ENCODE data around the gene LRRC47. TPM values are rescaled to one million over a fixed set of nuclear protein-coding genes. Genes with fewer than 3 reads are reported as not detected.

LRRC47 gene
- total and polyA plus RNA-seq, 4 experiments from 2014 or later = 19.0 to 58.0 (median 47.1) TPM

DNA sequence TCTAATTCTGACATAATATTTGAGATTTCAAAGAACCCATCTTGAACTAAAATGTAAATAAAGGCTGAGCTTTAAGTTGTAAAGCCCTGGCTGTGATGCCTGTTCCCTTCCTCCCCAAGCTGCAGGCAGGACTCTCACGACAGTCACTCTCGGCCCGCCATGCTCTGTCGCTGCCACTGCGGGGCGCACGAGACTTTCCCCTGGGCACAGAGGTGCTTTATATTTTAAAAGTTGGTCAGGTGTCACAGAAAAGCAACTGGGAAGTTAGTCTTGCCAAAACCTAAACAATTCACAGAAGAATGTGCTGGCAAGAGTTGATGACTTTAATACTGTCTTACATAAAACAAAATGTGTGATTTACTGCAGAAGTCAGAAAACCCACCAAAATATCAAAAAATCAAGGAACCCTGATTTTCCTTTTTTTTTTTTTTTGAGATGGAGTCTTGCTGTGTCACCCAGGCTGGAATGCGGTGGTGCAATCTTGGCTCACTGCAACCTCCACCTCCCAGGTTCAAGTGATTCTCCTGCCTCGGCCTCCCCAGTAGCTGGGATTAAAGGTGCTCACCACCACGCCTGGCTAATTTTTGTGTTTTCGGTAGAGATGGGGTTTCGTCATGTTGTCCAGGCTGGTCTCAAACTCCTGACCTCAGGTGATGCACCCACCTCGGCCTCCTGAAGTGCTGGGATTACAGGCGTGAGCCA, 10.7 kb downstream of the LRRC47 start:
- no peak for DNase-seq
- H3K4me3 Mint-ChIP-seq = no peak overlapping the region
- CTCF ChIA-PET (ENCODE audit: partially characterized antibody) = interaction anchor here (1.5 to 2.0 kb wide), 3 partner anchors 10 to 12 kb away, joined by 3 to 4 read pairs (median 4); partner anchors contain the start of gene LRRC47

GRCh38 chr1:3785045-3785444, 11.3 kb downstream of the LRRC47 start:
- H3K4me3 ChIP-seq (ENCODE audit: low read length in 2 of 2) = no peak overlapping the region
- no peak overlapping the region for H3K27ac ChIP-seq (ENCODE audit: low read depth, low read length)
- POLR2A ChIA-PET (ENCODE audit: partially characterized antibody) = no interaction called here
- peaks cover 22% of the 10 kb centered on the region for H3K4me1 ChIP-seq (ENCODE audit: insufficient read depth, low read length)
- H3K27me3 Mint-ChIP-seq = no peaks in the 10 kb centered on the region
- peaks cover 0 to 2% (median 0%) of the 10 kb centered on the region in 8 donors for H3K9me3 Mint-ChIP-seq
- no peaks in the 10 kb centered on the region for H3K9me3 ChIP-seq (ENCODE audit: control insufficient read depth in 1 of 2, low read length in 2 of 2)
- H3K4me1 Mint-ChIP-seq = peaks cover 9 to 29% (median 16%) of the 10 kb centered on the region in 4 donors
- H3K4me3 Mint-ChIP-seq = no peak overlapping the region
- no peaks in the 10 kb centered on the region for H3K27me3 ChIP-seq (ENCODE audit: insufficient read depth, low read length)
- peak overlapping the region in 1 of 7 donors; percentile 42 for H3K27ac Mint-ChIP-seq
- H3K36me3 ChIP-seq (ENCODE audit: insufficient read depth, low read length) = peaks cover 64% of the 10 kb centered on the region
- peaks cover 30 to 66% of the 10 kb centered on the region in 2 donors for H3K36me3 Mint-ChIP-seq
- intact Hi-C loops (cut with micrococcal nuclease) = no loop called here
- no peak for DNase-seq
- CTCF ChIA-PET (ENCODE audit: partially characterized antibody) = interaction anchor here (1.5 to 1.6 kb wide), 2 partner anchors 9 to 12 kb away, joined by 3 to 4 read pairs; partner anchors contain the start of gene LRRC47

More for the DNA sequence above, 10.7 kb downstream of the LRRC47 start:
- Mint-ChIP-seq H3K36me3 (peaks cover 25 to 60% of the 10 kb centered on the region in 2 donors), H3K27ac (peak overlapping the region in 1 of 7 donors; percentile 42), H3K9me3 (peaks cover 0 to 2% (median 0%) of the 10 kb centered on the region in 8 donors), H3K4me1 (peaks cover 9 to 29% (median 16%) of the 10 kb centered on the region in 4 donors), H3K27me3 (no peaks in the 10 kb centered on the region)
- H3K9me3 ChIP-seq (ENCODE audit: control insufficient read depth in 1 of 2, low read length in 2 of 2) = no peaks in the 10 kb centered on the region
- H3K4me1 ChIP-seq (ENCODE audit: insufficient read depth, low read length) = peaks cover 22% of the 10 kb centered on the region
- intact Hi-C loops (cut with micrococcal nuclease) = no loop called here
- no peak overlapping the region for H3K4me3 ChIP-seq (ENCODE audit: low read length in 2 of 2)
- no peak overlapping the region for H3K27ac ChIP-seq (ENCODE audit: low read depth, low read length)
- no peaks in the 10 kb centered on the region for H3K27me3 ChIP-seq (ENCODE audit: insufficient read depth, low read length)
- POLR2A ChIA-PET (ENCODE audit: partially characterized antibody) = no interaction called here
- peaks cover 59% of the 10 kb centered on the region for H3K36me3 ChIP-seq (ENCODE audit: insufficient read depth, low read length)

DNA sequence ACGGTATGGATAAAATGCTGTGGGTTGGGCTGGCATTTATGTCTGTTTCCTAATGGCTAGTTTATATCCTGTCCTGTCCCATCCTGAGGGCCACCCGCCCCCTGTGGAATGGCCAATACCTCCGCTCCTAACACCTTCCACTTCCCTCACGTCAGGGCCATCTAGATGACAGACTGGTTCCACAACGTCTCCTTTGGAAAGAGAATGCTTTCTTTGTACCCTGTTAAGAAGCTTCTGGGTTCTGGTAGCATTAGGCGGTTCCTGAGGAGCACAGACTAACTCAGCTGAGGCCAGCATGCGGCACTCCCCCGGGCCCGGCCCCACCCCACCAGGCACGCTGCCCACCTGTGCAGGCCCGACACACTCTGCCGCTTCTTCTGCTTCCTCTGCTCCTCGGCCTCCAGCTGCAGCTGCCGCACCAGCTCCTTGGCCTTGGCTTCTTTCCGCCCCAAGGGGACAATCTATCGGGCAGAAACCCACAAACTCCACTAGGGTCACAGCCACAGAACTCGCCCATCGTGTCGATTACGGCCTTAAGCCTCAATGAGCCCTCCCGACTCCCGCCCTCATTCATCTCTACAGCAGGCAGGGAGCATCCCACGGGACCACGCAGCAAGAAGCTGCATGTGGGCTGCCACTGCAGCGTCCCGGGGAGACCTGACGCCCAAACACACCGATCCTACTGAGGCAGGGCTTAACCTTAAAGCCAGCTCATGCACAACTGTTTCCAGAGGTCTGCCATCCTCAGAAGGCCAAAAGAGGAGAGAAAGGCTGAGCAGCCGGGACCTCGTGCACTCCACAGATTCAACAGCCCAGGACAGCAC, 12.4 kb downstream of the LRRC47 start:
- peaks cover 7 to 20% (median 14%) of the 10 kb centered on the region in 4 donors for H3K4me1 Mint-ChIP-seq
- H3K27me3 Mint-ChIP-seq = no peaks in the 10 kb centered on the region
- Histone ChIP-seq H3K36me3 (ENCODE audit: insufficient read depth, low read length) (peaks cover 72% of the 10 kb centered on the region), H3K4me1 (ENCODE audit: insufficient read depth, low read length) (peaks cover 17% of the 10 kb centered on the region), H3K4me3 (ENCODE audit: low read length in 2 of 2) (no peak overlapping the region), H3K27ac (ENCODE audit: low read depth, low read length) (no peak overlapping the region), H3K27me3 (ENCODE audit: insufficient read depth, low read length) (no peaks in the 10 kb centered on the region), H3K9me3 (ENCODE audit: control insufficient read depth in 1 of 2, low read length in 2 of 2) (no peaks in the 10 kb centered on the region)
- ChIA-PET CTCF (ENCODE audit: partially characterized antibody) (interaction anchor here (1.8 kb wide), 1 partner anchor 10 kb away, joined by 5 read pairs; no protein-coding TSS in a partner anchor), POLR2A (ENCODE audit: partially characterized antibody) (no interaction called here)
- no peak overlapping the region for H3K4me3 Mint-ChIP-seq
- no peak for DNase-seq
- no peak overlapping the region for H3K27ac Mint-ChIP-seq
- intact Hi-C loops (cut with micrococcal nuclease) = no loop called here
- H3K9me3 Mint-ChIP-seq = peaks cover 0 to 2% (median 0%) of the 10 kb centered on the region in 8 donors
- peaks cover 36 to 72% of the 10 kb centered on the region in 2 donors for H3K36me3 Mint-ChIP-seq

- CTCF ChIA-PET (ENCODE audit: partially characterized antibody) = no interaction called here
- intact Hi-C loops (cut with micrococcal nuclease) = no loop called here
- H3K27ac ChIP-seq (ENCODE audit: low read depth, low read length) = no peak overlapping the region
Measured at GRCh38 chr1:3780901-3781300, 15.4 kb downstream of the LRRC47 start.

DNA sequence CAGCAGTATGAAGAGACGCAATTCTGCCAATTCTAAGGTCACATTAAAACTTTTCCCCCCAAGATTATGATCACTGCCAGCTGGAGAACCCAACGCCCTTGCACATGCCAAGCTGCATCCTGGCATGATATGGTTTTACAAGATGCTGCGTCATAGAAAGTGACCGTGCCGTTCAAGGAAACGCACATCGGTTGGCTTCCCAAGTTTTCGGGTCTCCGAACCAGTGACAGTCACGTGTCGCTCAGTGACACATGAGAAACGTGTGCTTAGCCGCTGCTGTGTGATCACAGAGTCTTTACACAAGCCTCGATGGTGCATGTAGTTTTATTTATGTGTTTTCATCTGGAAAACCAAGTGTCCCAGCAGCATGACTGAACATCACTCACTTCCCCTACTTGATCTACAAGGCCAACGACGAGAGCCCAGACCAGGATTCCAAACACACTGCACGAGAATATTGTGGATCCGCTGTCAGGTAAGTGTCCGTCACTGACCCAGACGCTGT, 16.3 kb downstream of the LRRC47 start:
- peaks cover 11% of the 10 kb centered on the region for H3K4me1 ChIP-seq (ENCODE audit: insufficient read depth, low read length)
- H3K9me3 ChIP-seq (ENCODE audit: control insufficient read depth in 1 of 2, low read length in 2 of 2) = no peaks in the 10 kb centered on the region
- H3K4me3 Mint-ChIP-seq = no peak overlapping the region
- H3K4me3 ChIP-seq (ENCODE audit: low read length in 2 of 2) = no peak overlapping the region
- no peaks in the 10 kb centered on the region for H3K27me3 Mint-ChIP-seq
- H3K4me1 Mint-ChIP-seq = peaks cover 3 to 13% (median 5%) of the 10 kb centered on the region in 4 donors
- peaks cover 27 to 51% of the 10 kb centered on the region in 2 donors for H3K36me3 Mint-ChIP-seq
- ChIA-PET POLR2A (ENCODE audit: partially characterized antibody) (no interaction called here), CTCF (ENCODE audit: partially characterized antibody) (no interaction called here)
- H3K27ac Mint-ChIP-seq = peak overlapping the region in 1 of 7 donors; percentile 20
- no peaks in the 10 kb centered on the region for H3K27me3 ChIP-seq (ENCODE audit: insufficient read depth, low read length)
- intact Hi-C loops (cut with micrococcal nuclease) = no loop called here
- no peaks in the 10 kb centered on the region for H3K9me3 Mint-ChIP-seq
- H3K36me3 ChIP-seq (ENCODE audit: insufficient read depth, low read length) = peaks cover 49% of the 10 kb centered on the region
- DNase-seq = no peak
- no peak overlapping the region for H3K27ac ChIP-seq (ENCODE audit: low read depth, low read length)

More at GRCh38 chr1:3780901-3781300, 15.4 kb downstream of the LRRC47 start:
- Mint-ChIP-seq H3K27ac (no peak overlapping the region), H3K9me3 (no peaks in the 10 kb centered on the region), H3K36me3 (peaks cover 33 to 59% of the 10 kb centered on the region in 2 donors), H3K4me3 (no peak overlapping the region), H3K27me3 (no peaks in the 10 kb centered on the region), H3K4me1 (peaks cover under 1 to 4% (median 1%) of the 10 kb centered on the region in 4 donors)
- POLR2A ChIA-PET (ENCODE audit: partially characterized antibody) = no interaction called here
- Histone ChIP-seq H3K4me3 (ENCODE audit: low read length in 2 of 2) (no peak overlapping the region), H3K9me3 (ENCODE audit: control insufficient read depth in 1 of 2, low read length in 2 of 2) (no peaks in the 10 kb centered on the region), H3K27me3 (ENCODE audit: insufficient read depth, low read length) (no peaks in the 10 kb centered on the region), H3K36me3 (ENCODE audit: insufficient read depth, low read length) (peaks cover 58% of the 10 kb centered on the region), H3K4me1 (ENCODE audit: insufficient read depth, low read length) (peaks cover 2% of the 10 kb centered on the region)
- DNase-seq = no peak

DNA sequence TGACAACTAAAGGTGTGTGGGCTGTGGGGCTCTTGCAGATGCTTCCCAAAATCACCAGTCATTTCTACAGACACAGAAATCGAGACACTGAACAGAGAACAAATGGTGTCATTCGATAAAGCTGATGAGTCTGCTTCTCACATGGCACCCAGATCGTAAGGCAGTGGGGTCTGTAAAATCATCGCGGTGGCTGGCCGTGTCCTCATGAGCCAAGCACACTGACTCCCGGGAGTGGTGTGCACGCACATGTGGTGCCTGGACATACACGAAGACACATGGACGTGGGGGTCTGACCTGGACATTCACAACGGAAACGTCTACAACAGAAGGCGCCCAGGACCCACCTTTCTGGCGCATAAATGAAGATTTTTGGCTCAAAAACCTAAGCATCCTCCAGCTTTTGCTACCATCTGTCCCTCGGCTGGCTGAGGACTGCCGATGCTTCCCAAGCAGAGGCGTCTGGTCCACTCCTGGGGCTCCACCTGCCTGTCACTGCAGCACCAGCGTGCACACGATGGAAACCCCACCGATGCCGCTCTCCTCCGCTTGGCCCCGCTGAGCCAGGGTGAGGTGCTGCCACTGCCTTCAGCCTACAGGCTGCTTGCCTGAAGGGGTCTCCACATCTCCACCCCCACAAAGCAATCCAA, 16.9 kb downstream of the LRRC47 start:
- ChIA-PET POLR2A (ENCODE audit: partially characterized antibody) (no interaction called here), CTCF (ENCODE audit: partially characterized antibody) (no interaction called here)
- Histone ChIP-seq H3K4me1 (ENCODE audit: insufficient read depth, low read length) (peaks cover 12% of the 10 kb centered on the region), H3K27ac (ENCODE audit: low read depth, low read length) (no peak overlapping the region), H3K27me3 (ENCODE audit: insufficient read depth, low read length) (no peaks in the 10 kb centered on the region), H3K36me3 (ENCODE audit: insufficient read depth, low read length) (peaks cover 45% of the 10 kb centered on the region), H3K9me3 (ENCODE audit: control insufficient read depth in 1 of 2, low read length in 2 of 2) (no peaks in the 10 kb centered on the region), H3K4me3 (ENCODE audit: low read length in 2 of 2) (no peak overlapping the region)
- Mint-ChIP-seq H3K4me1 (peaks cover 3 to 14% (median 5%) of the 10 kb centered on the region in 4 donors), H3K9me3 (no peaks in the 10 kb centered on the region), H3K4me3 (no peak overlapping the region), H3K27ac (peak overlapping the region in 1 of 7 donors; percentile 77), H3K36me3 (peaks cover 25 to 47% of the 10 kb centered on the region in 2 donors), H3K27me3 (no peaks in the 10 kb centered on the region)
- intact Hi-C loops (cut with micrococcal nuclease) = no loop called here
- no peak for DNase-seq

All from CD4-positive, alpha-beta memory T cell (primary cell).